HG03354 (cell line): ENCODE results near the gene CCNF.
"Not testable (repeated sequence)": the region's sequence is repeated elsewhere in the genome, so short reads cannot be mapped to it uniquely, and the experiment has no call there.

Source experiments
- ATAC-seq: cut with Tn5 transposase; IDR thresholded peaks from one replicate; pipeline ENCODE4 v1.9.1; 2021; ENCODE audit warnings: mild to moderate bottlenecking; ENCODE audit not compliant: unreplicated experiment, poor library complexity, severe bottlenecking

Gene CCNF

DNA sequence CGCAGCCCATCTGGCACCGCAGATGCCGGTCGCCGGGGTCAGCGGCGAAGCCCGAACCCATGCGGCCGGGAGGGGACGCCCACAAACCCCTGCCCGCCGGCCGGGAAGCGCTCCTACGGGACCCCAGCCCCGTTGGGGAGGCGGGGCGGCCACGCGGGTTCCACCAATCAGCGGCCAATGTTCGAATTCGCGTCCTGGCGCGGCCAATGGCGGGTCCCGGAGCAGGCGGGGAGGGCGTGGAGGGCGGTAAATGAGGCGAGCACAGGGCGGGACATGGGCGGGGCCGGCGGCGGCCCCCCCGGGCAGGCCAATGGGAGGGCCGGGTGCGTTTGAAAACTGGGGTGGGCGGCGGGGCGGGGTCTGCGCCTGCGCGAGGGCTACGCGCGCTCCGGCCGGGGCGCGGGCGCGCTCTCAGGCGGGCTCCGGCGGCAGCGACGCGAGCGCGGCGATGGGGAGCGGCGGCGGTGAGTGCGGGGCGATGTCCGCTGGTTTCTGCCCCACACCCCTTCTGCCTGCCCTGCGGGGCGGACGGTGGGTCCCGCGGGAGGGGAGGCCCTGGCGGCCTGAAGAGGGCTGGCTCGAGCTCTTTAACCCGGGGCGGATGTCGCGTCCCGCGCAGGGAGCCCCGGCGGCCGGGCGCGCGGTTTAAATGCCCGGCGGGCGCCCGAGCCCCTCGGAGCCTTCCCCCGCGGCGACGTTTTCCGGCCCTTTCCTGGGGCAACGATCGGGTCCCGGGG, at the start of gene CCNF:
Gene CCNF, plus strand, starts transcription at position 414 of the 737 bp plus-strand sequence. Its CDS starts 35 bp downstream, at position 449.
- ATAC-seq: peak; percentile 85

GRCh38 chr16:2383501-2383900, 45.7 kb upstream of the CCNF start:
- ATAC-seq: no peak

DNA sequence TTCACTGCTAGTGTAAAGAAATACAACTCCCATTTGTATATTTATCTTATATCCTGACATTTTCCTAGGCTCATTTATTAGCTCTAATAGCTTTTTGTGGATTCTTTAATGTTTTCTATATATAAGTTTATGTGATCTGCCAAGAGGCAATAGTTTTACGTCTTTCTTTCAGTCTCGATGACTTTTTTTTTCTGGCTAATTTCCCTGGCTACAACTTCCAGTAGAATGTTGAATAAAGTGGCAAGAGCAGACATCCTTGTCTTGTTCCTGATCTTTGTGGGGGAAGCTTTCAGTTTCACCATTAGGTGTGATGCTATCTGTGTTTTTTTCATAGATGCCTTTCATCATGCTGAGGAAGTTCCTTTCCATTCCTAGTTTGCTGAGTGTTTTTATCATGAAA, 44.8 kb upstream of the CCNF start:
- no peak for ATAC-seq

GRCh38 chr16:2385190-2385836, 43.9 kb upstream of the CCNF start:
- no peak for ATAC-seq

DNA sequence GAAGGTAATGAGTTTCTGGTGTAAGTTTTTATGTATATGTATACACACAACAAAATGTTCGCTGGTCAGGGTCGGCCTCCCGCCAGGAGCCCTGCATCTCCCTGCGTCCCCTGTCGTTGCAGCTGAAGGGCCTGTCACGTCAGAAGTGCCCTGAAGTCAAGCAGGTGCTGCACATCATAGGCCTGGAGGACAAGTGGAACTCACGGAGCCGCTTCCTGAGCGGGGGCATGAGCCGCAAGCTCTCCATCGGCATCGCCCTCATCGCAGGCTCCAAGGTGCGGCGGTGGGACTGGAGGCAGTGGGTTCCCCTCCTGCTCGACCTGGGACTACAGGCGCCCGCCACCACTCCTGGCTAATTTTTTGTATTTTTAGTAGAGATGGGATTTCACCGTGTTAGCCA, 43.3 kb upstream of the CCNF start:
- ATAC-seq: not testable (repeated sequence)

DNA sequence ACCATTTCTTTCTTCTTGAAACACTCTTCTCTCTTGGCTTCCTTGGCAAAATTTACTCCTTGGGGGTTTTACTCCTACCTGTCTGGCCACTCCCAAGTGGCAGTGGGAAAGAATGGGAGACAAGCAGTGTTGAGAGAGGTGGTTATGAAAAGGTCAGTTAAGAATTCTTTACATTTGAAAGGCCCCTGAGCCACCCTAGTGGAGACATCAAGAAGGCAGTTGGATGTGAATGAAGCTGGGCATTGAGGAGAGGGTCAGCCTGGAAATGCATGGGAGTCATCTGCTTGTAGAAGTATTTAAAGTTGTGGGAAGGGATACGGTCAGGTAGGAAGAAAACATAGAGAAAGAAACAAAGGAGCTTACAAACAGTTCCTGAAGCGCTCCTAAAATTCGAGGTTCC, 42.3 kb upstream of the CCNF start:
- ATAC-seq: no peak

GRCh38 chr16:2388139-2388874, 40.9 kb upstream of the CCNF start:
- ATAC-seq: no peak

DNA sequence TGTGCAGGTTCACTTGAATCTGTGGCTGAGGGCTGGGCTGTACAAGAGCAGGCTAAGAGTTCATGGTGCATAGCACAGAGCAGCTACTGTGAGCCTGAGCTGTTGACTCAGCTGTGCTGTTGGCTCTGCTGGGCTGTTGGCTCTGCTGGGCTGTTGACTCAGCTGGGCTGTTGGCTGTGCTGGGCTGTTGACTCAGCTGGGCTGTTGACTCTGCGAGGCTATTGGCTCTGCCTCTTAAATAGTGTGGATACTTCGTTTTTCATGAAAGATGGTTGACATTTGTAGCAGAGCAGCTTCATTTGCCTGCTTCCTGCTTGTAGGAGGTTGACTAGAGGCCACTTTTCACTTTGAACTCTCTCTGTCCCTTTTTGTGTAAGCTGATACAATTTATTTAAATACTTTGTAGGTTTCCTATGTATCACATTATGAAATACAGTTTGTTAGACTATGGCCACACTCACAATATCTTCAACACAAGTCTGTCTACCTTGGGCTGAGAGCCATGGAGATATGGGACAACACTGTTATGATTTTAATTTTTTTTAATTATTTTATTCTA, 40.3 kb upstream of the CCNF start:
- no peak for ATAC-seq

DNA sequence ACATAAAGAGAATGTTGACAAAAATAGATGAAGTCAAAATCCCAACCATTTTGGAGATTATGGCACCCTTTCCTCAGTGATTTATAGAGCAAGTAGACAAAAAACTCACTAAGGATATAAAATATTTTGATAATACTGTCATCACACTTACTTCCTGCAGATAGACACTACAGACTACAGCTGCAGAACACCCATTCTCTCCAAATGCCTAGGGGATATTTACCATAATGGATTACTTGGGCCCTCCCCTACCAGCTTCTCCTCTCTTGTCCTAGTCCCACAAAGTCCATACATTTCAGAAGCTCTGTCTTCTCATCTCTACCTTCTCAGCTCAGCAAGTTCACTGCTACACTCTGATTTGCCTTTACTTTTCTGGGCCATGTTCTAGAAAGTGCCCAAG, 37.2 kb upstream of the CCNF start:
- no peak for ATAC-seq

DNA sequence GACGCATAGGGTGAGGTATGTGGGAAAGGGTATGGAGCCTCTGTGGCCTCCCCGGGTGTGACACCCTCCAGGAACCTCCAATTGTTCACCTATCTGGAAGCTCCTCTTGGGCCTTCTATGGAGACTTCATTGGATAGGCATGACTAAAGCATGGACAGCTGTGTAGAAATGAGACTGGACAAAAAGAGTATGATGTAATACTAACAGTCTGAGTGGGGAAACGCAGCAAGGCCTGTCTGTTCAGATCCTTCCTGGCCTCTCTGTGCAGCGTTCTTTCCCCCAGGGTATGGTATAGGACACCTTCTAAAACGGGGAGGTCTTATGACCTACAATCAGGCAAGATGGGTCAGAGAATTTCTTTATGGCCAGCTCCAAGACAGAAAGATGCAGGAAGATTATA, 30.7 kb upstream of the CCNF start:
- ATAC-seq: no peak

DNA sequence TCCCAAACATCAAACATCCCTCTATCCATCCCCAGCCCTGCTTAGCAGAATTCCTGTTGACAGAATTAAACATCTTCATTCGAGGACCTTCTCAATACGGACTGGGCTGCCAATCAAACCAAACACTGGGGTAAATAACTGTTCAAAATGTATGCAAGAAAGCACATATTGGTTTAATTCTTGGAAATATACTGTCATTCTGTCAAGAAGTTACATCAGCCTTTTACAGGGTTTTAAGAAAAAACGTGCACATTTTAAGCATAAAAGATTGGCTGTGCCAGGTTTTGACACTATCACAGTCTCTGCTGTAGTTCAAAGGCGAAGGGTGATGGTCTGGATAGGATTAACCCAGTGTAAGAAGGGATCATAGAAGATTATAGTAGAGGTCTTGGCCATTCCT, 25.1 kb upstream of the CCNF start:
- ATAC-seq: no peak

- ATAC-seq: no peak
These were observed 14.2 kb upstream of the CCNF start for GRCh38 chr16:2415085-2415484.

- no peak for ATAC-seq
These were observed 9.2 kb upstream of the CCNF start for GRCh38 chr16:2420035-2420434.

DNA sequence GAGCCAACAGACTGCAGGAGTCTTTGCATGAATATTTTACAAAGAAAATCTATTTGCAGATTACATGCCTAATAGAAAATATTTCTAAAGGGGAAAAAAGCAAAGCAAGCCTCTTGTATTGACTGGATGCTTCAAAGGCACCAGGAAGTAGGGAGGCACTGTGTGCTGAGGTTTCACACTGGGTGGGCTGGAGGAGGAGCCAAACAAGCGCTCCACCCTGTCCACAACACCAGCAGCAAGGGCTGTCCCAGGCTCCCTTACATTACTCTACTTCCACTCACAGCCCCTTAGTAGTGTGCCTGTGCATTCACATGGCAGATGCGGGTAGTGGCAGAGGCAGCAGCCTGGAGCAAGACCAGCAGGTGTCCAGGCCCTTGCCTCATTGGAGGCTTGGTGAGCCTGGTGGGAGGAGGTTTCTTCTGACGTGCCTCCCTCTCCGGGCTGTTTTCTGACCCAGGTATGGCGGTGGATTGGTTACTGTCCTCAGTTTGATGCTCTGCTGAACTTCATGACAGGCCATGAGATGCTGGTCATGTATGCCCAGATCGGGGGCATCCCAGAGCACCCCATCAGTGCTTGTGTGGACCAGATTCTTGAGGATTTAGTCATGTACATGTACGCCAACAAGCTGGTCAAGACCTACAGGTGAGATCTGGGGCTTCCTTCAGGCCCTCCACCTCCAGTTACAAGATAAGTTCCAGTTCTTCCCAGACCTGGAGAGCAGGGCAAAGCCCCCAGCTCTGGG, 7.0 kb upstream of the CCNF start:
- no peak for ATAC-seq

GRCh38 chr16:2424061-2425007, 4.9 kb upstream of the CCNF start:
- ATAC-seq: no peak

GRCh38 chr16:2425008-2425518, 4.2 kb upstream of the CCNF start:
- ATAC-seq: no peak

- ATAC-seq: no peak
These were observed 3.3 kb upstream of the CCNF start for GRCh38 chr16:2425825-2426430.

- ATAC-seq: no peak
These were observed 2.3 kb upstream of the CCNF start for GRCh38 chr16:2426941-2427361.
